ENCODE results near the gene SCO2.

DNA sequence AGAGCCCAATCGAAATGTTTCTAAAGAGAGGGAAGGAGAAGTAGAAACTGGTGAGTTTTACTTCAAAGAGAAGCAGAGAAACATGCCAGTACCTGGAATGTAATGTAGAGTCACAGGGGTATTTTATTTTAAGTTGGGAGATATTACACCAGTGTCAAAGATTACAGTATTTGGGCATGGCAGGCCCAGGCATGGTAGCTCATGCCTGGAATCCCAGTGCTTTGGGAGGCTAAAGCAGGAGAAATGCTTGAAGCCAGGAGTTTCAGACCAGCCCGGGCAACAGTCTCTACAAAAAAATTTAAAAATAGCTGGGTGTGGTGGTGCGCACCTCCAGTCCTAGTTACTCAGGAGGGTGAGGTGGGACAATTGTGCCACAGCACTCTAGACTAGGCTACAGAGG is 34.6 kb upstream of the SCO2 start:
- TF ChIP-seq EZH2 (IDR thresholded peaks at IDR 0.05; ENCODE audit: low read depth): no peak
- no peak for TF ChIP-seq CTCF (conservative IDR thresholded peaks at IDR 0.05)
